Measurements from ENCODE around the gene RAF1.

The RAF1 gene

DNA sequence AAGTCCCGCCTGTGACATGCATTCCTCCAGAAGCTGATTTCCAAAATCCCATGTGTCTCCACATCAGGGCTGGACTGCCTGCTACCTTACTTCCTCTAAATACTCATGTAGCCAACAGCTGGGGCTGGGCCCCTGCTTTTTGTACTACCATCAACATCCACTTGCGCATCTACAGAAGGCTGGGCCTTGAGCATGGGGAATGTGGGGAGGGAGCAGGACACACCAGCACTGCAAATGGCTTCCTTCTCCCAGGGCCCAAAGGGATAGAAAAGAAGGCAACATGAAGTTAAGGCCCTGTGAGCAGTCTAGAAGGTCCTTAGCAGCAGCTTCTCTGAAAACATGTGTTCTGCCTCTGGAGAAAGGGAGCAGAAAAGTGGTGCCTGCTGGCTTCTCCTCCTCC, 79.8 kb downstream of the RAF1 start:
- FAIRE-seq = no peak
- no peak for DNase-seq (ENCODE audit: insufficient read length)
- no peak for TF ChIP-seq POLR2A (IDR thresholded peaks at IDR 0.05; ENCODE audit: low read depth, low read length)
- no peak for TF ChIP-seq TAF1 (IDR thresholded peaks at IDR 0.05; ENCODE audit: borderline replicate concordance, low read depth, low read length)
- TF ChIP-seq POLR2AphosphoS5 (IDR thresholded peaks at IDR 0.05; ENCODE audit: low read depth, low read length) = no peak

DNA sequence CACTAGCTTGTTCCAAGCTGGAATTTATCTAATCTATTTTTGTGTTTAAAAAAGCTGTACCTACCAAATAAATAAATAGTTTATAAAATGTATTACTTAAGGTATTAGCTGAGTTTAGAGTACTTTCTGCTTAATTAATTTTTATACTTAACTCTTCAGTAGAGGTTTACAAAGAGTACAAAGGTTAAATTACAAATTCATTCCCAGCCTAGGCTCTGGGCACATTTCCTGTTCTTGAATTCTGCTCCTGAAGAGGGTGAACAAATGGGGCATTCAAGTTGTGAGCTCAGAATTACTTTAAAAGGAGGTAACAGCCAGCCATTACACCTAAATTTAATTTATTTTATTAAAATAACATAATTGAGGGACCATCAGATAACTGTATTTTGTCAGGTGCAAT, 80.6 kb downstream of the RAF1 start:
- no peak for FAIRE-seq

DNA sequence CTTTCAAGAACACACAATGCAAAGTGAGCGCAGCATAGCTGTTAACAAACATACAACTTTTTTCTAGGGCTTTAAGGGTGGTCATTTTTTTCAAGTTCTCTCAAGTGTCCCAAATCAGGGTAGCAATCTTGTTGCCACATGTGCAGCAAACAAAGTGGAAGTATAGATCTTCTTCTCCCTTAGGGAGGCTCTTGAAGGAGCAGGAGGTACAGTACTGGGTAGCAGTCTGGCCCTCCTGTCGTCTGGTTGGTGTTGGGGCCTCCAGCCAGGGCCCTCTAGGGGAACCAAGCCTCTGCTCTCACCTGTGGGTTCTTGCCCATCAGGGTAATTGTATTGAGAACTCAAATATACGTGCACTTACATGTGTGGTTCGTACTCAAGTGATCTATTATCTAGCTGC, 81.2 kb downstream of the RAF1 start:
- FAIRE-seq = no peak
- DNase-seq (ENCODE audit: insufficient read length) = no peak
- TF ChIP-seq TAF1 (IDR thresholded peaks at IDR 0.05; ENCODE audit: borderline replicate concordance, low read depth, low read length) (no peak), POLR2A (IDR thresholded peaks at IDR 0.05; ENCODE audit: low read depth, low read length) (no peak), POLR2AphosphoS5 (IDR thresholded peaks at IDR 0.05; ENCODE audit: low read depth, low read length) (no peak)

More for the DNA sequence above, 80.6 kb downstream of the RAF1 start:
- no peak for TF ChIP-seq TAF1 (IDR thresholded peaks at IDR 0.05; ENCODE audit: borderline replicate concordance, low read depth, low read length)
- TF ChIP-seq POLR2AphosphoS5 (IDR thresholded peaks at IDR 0.05; ENCODE audit: low read depth, low read length) = no peak
- no peak for TF ChIP-seq POLR2A (IDR thresholded peaks at IDR 0.05; ENCODE audit: low read depth, low read length)
- no peak for DNase-seq (ENCODE audit: insufficient read length)

DNA sequence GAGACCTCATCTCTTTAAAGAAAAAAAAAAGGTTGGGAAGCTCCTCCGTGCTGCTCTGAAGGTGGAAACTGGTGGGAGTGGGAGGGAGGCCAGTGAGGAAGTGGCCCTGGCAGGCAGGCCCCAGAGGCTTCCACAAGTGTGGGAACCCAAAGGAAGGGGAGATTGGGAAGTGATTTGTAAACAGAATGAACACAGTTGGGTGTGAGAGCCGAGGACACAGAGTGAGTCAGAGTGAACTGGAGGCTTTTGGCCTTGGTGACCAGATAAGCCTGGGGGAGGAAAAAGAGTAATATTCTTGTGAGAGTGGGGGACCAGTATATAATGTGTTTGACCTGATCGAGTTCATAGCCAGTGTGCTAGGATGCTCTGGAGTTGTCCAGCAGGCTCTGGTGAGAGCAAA, 84.0 kb downstream of the RAF1 start:
- FAIRE-seq = no peak
- no peak for DNase-seq (ENCODE audit: insufficient read length)
- TF ChIP-seq POLR2A (IDR thresholded peaks at IDR 0.05; ENCODE audit: low read depth, low read length) (no peak), TAF1 (IDR thresholded peaks at IDR 0.05; ENCODE audit: borderline replicate concordance, low read depth, low read length) (no peak), POLR2AphosphoS5 (IDR thresholded peaks at IDR 0.05; ENCODE audit: low read depth, low read length) (no peak)

DNA sequence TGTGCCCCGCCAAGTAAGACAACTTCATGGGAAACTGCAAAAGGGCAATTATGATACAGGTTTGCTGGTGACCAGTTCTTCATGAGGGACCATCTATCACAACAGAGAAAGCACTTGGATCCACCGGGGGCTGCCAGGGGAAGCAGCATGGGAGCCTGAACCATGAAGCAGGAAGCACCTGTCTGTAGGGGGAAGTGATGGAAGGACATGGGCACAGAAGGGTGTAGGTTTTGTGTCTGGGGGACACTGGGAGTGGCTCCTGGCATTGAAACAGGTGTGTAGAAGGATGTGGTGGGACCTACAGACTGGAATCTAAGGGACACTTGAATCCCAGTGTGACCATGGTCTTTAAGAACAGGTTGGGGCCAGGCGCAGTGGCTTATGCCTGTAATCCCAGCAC, 84.5 kb downstream of the RAF1 start:
- DNase-seq (ENCODE audit: insufficient read length) = no peak
- FAIRE-seq = no peak
- TF ChIP-seq POLR2A (IDR thresholded peaks at IDR 0.05; ENCODE audit: low read depth, low read length) = no peak
- no peak for TF ChIP-seq TAF1 (IDR thresholded peaks at IDR 0.05; ENCODE audit: borderline replicate concordance, low read depth, low read length)
- TF ChIP-seq POLR2AphosphoS5 (IDR thresholded peaks at IDR 0.05; ENCODE audit: low read depth, low read length) = no peak

DNA sequence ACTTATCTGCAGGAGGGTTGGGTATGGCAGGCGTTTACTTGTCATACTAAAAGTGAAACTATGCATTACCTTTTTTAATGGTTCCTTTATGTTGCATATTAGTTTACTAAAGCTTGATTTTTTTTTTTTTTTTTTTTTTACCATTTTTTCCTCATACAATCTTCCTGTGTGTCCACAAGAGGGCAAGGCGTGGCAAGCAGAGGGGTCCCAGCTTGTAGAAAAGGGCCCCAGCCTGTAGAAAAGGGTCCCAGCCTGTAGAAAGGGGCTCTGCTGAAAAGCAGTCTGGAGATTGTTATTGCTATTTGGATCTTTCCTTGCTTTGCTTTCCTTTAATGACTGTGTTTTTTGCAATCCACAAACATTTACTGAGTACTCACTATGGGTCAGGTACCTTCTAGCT, 85.2 kb downstream of the RAF1 start:
- FAIRE-seq (no peak), DNase-seq (ENCODE audit: insufficient read length) (no peak)
- TF ChIP-seq TAF1 (IDR thresholded peaks at IDR 0.05; ENCODE audit: borderline replicate concordance, low read depth, low read length) (no peak), POLR2A (IDR thresholded peaks at IDR 0.05; ENCODE audit: low read depth, low read length) (no peak), POLR2AphosphoS5 (IDR thresholded peaks at IDR 0.05; ENCODE audit: low read depth, low read length) (no peak)

DNA sequence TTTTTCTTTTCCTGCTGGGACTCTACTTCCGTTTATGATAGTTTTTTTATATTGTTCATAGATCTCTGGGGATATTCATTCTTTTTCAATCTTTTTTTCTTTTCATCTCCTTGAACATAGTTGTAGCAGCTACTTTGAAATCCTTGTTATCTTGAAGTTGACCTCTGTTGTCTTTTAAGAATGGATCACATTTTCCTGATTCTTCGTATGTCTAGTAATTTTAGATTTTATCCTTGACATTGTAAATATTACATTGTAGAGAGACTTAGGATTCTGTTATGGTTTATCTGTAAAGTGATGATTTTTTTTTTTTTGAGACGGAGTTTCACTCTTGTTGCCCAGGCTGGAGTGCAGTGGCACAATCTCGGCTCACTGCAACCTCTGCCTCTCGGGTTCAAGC, 86.5 kb downstream of the RAF1 start:
- no peak for FAIRE-seq
- DNase-seq (ENCODE audit: insufficient read length) = no peak
- TF ChIP-seq POLR2A (IDR thresholded peaks at IDR 0.05; ENCODE audit: low read depth, low read length) = no peak
- TF ChIP-seq TAF1 (IDR thresholded peaks at IDR 0.05; ENCODE audit: borderline replicate concordance, low read depth, low read length) = no peak
- TF ChIP-seq POLR2AphosphoS5 (IDR thresholded peaks at IDR 0.05; ENCODE audit: low read depth, low read length) = no peak

DNA sequence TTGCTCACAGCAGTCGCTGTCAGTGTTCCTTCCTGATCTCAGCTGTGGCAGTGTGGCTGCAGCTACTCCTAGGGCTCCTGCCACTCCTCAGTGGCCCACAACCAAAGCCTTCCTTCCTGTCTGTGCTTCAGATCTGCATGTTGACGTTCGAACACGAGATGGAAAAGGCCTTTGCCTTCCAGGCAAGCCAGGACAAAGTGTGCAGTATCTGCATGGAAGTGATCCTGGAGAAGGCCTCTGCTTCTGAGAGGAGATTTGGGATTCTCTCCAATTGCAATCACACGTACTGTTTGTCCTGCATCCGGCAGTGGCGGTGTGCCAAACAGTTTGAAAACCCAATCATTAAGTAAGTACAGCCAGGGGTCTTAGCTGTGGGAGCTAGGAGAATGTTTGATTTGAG, 89.3 kb downstream of the RAF1 start:
- DNase-seq (ENCODE audit: insufficient read length) = no peak

DNA sequence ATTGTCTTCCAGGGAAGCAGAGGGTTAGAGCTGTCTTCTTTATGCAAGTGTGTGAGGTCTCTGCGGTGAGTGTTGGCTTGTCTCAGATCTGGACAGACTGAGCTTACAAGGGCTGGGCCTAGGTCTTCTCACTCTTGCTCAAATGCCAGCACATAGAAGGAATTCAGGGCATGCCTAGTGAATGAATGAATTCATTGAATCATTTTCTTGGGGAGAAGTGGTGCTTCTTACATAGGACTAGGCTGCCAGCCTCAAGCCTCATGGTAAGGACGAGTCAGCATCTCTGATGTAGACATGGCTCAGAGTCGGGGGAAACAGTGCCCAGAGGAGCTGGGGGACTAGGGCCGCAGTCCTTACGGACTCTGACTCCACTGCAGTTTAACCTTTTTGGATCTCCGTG, 89.8 kb downstream of the RAF1 start:
- no peak for DNase-seq (ENCODE audit: insufficient read length)
- FAIRE-seq = no peak
- TF ChIP-seq TAF1 (IDR thresholded peaks at IDR 0.05; ENCODE audit: borderline replicate concordance, low read depth, low read length) = no peak
- TF ChIP-seq POLR2AphosphoS5 (IDR thresholded peaks at IDR 0.05; ENCODE audit: low read depth, low read length) = no peak
- no peak for TF ChIP-seq POLR2A (IDR thresholded peaks at IDR 0.05; ENCODE audit: low read depth, low read length)

More for the DNA sequence above, 89.3 kb downstream of the RAF1 start:
- TF ChIP-seq POLR2AphosphoS5 (IDR thresholded peaks at IDR 0.05; ENCODE audit: low read depth, low read length) (no peak), POLR2A (IDR thresholded peaks at IDR 0.05; ENCODE audit: low read depth, low read length) (no peak), TAF1 (IDR thresholded peaks at IDR 0.05; ENCODE audit: borderline replicate concordance, low read depth, low read length) (no peak)
- no peak for FAIRE-seq

DNA sequence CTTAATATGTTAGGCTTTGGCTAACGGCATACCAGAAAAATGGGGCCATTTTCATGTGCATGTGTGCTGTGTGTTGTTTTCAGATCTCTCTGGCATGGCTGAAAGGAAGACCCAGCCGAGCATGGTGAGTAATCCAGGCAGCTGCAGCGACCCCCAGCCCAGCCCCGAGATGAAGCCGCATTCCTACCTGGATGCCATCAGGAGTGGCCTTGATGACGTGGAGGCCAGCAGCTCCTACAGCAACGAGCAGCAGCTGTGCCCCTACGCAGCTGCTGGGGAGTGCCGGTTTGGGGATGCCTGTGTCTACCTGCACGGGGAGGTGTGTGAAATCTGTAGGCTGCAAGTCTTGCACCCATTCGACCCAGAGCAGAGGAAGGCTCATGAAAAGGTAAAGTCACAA, 91.9 kb downstream of the RAF1 start:
- DNase-seq (ENCODE audit: insufficient read length) (no peak), FAIRE-seq (no peak)
- TF ChIP-seq POLR2AphosphoS5 (IDR thresholded peaks at IDR 0.05; ENCODE audit: low read depth, low read length) (no peak), TAF1 (IDR thresholded peaks at IDR 0.05; ENCODE audit: borderline replicate concordance, low read depth, low read length) (no peak), POLR2A (IDR thresholded peaks at IDR 0.05; ENCODE audit: low read depth, low read length) (no peak)

DNA sequence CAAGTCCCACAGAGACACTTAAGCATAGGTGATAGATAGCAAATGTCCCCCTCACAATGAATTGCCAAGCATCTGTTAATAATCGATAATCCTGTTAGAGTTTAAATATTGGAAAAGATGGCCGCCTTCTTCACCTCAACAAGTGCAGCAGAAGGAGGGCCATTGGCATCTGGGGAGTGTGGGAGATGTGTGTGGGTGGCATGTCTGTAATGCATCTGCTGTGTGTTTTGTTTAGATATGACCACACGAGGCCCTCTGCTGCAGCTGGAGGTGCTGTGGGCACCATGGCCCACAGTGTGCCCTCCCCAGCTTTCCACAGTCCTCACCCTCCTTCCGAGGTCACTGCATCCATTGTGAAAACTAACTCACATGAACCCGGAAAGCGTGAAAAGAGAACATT, 94.1 kb downstream of the RAF1 start:
- FAIRE-seq (no peak), DNase-seq (ENCODE audit: insufficient read length) (no peak)
- TF ChIP-seq POLR2AphosphoS5 (IDR thresholded peaks at IDR 0.05; ENCODE audit: low read depth, low read length) (no peak), TAF1 (IDR thresholded peaks at IDR 0.05; ENCODE audit: borderline replicate concordance, low read depth, low read length) (no peak), POLR2A (IDR thresholded peaks at IDR 0.05; ENCODE audit: low read depth, low read length) (no peak)

DNA sequence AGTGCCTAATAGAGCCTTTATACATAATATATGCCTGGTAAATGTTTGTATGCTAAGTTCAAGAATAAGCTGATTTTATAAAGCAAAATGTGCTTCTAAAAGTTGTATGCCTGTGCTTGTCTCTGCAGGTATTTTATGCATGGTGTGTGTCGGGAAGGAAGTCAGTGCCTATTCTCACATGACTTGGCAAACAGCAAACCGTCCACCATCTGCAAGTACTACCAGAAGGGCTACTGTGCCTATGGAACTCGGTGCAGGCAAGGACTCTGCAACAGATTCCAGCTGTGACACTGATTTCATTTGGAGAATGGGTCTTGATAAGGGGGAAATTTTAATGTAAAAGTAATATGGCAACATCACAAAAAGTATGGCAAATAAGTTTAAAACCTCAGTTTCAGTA, 95.2 kb downstream of the RAF1 start:
- TF ChIP-seq TAF1 (IDR thresholded peaks at IDR 0.05; ENCODE audit: borderline replicate concordance, low read depth, low read length) (no peak), POLR2AphosphoS5 (IDR thresholded peaks at IDR 0.05; ENCODE audit: low read depth, low read length) (no peak), POLR2A (IDR thresholded peaks at IDR 0.05; ENCODE audit: low read depth, low read length) (no peak)
- DNase-seq (ENCODE audit: insufficient read length) (no peak), FAIRE-seq (no peak)

DNA sequence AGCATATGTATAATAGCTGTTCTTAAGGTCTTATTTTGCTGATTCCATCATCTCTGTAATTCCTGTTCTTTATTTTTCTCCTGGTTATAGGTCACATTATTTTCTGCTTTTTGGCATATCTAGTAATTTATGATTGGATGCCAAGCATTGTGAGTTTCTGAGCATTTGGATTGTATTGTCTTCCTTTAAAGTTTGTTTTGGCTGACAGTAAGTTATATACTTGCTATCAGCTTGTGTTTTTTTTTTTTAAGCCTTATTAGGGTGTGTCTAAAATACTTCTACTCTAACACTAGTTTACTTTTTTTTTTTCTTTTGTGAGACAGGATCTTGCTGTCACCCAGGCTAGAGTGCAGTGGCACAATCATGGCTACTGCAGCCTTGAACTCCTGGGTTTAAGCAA, 96.9 kb downstream of the RAF1 start:
- no peak for FAIRE-seq
- no peak for TF ChIP-seq POLR2AphosphoS5 (IDR thresholded peaks at IDR 0.05; ENCODE audit: low read depth, low read length)
- TF ChIP-seq POLR2A (IDR thresholded peaks at IDR 0.05; ENCODE audit: low read depth, low read length) = no peak
- TF ChIP-seq TAF1 (IDR thresholded peaks at IDR 0.05; ENCODE audit: borderline replicate concordance, low read depth, low read length) = no peak
- no peak for DNase-seq (ENCODE audit: insufficient read length)
